Measurements from ENCODE around the gene CKM.

DNA sequence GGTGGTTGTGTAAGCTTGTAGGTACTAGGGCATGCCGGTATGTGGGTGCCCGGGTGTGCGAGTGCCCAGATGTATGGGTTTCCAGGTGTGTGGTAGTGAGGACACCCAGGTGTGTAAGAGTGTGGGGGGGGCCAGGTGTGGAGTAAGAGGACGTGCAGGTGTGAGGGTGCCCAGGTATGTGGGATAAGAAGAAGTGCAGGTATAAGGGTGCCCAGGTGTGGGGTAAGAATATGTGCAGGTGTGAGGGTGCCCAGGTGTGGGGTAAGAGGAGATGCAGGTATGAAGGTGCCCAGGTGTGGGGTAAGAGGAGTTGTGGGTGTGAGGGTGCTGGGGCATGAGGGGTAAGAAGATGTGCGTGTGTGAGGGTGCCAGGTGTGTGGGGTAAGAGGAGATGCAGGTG is 57.3 kb downstream of the CKM start:
- TF ChIP-seq, protein P1, sequence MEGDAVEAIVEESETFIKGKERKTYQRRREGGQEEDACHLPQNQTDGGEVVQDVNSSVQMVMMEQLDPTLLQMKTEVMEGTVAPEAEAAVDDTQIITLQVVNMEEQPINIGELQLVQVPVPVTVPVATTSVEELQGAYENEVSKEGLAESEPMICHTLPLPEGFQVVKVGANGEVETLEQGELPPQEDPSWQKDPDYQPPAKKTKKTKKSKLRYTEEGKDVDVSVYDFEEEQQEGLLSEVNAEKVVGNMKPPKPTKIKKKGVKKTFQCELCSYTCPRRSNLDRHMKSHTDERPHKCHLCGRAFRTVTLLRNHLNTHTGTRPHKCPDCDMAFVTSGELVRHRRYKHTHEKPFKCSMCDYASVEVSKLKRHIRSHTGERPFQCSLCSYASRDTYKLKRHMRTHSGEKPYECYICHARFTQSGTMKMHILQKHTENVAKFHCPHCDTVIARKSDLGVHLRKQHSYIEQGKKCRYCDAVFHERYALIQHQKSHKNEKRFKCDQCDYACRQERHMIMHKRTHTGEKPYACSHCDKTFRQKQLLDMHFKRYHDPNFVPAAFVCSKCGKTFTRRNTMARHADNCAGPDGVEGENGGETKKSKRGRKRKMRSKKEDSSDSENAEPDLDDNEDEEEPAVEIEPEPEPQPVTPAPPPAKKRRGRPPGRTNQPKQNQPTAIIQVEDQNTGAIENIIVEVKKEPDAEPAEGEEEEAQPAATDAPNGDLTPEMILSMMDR (IDR thresholded peaks at IDR 0.05), result no peak
- no peak for TF ChIP-seq EP300 (IDR thresholded peaks at IDR 0.05)
- no peak for TF ChIP-seq POLR2AphosphoS5 (IDR thresholded peaks at IDR 0.05)
